A549 treated with CpdA at 1 μM for 4 hours (cell line): ENCODE data around the gene NDUFB7. TPM values are rescaled to one million over a fixed set of nuclear protein-coding genes. Genes with fewer than 3 reads are reported as not detected.

ENCODE experiments used
- total RNA-seq: library from RNA; stranded (reverse); fragments of 200-300 nt; extraction: Qiagen RNA extraction; gene quantifications from 5 replicates; pipeline ENCODE4 v1.2.3, GENCODE V29; 2022; ENCODE audit warnings: low read depth

Gene NDUFB7
- total RNA-seq = 157 to 204 TPM (median 177 TPM) in 5 replicates

GRCh38 chr19:14571695-14572490 is at the start of gene NDUFB7:
Gene NDUFB7 (minus strand): TSS chr19:14572066. CDS start chr19:14572000, 66 bp downstream.

GRCh38 chr19:14582894-14583340 is 11.1 kb upstream of the NDUFB7 start, which contains the start of gene CLEC17A:
Gene CLEC17A (plus strand): TSS chr19:14583084. CDS start chr19:14583161, 77 bp downstream.

GRCh38 chr19:14529254-14530004 is 42.4 kb downstream of the NDUFB7 start, which contains the start of gene TECR:
Gene TECR (plus strand): TSS chr19:14529594. CDS start chr19:14529697, 103 bp downstream.

GRCh38 chr19:14517840-14518505 is 53.9 kb downstream of the NDUFB7 start, which contains the start of gene DNAJB1:
Gene DNAJB1 (minus strand): TSS chr19:14518397. CDS start chr19:14518349, 48 bp downstream.

Other genes starting within 250 kb of the NDUFB7 start
- gene ADGRE5, start 190.6 kb downstream of the NDUFB7 start, total RNA-seq = 73.4 to 82.1 TPM (median 78.3 TPM) in 5 replicates
- 118 to 135 TPM (median 121 TPM) in 5 replicates for gene DDX39A, start 152.7 kb downstream of the NDUFB7 start, total RNA-seq
- gene PKN1, start 138.8 kb downstream of the NDUFB7 start, total RNA-seq = 59.6 to 68.4 TPM (median 64.2 TPM) in 5 replicates
- gene PTGER1, start 96.7 kb downstream of the NDUFB7 start, total RNA-seq = 0.07 to 0.18 TPM in 2 of 5 replicates, not detected in the others
- gene GIPC1, start 75.9 kb downstream of the NDUFB7 start, total RNA-seq = 84.3 to 123 TPM (median 115 TPM) in 5 replicates
- 130 to 208 TPM (median 185 TPM) in 5 replicates for gene DNAJB1, start 53.7 kb downstream of the NDUFB7 start, total RNA-seq
- 142 to 189 TPM (median 183 TPM) in 5 replicates for gene TECR, start 42.5 kb downstream of the NDUFB7 start, total RNA-seq
- not detected in 5 replicates for gene CLEC17A, start 11.0 kb upstream of the NDUFB7 start, total RNA-seq
- gene ADGRE3, start 102.8 kb upstream of the NDUFB7 start, total RNA-seq = not detected in 5 replicates
- gene ZNF333, start 118.0 kb upstream of the NDUFB7 start, total RNA-seq = 2.7 to 4.2 TPM (median 2.8 TPM) in 5 replicates
- gene ADGRE2, start 206.5 kb upstream of the NDUFB7 start, total RNA-seq = 0.40 to 0.87 TPM (median 0.51 TPM) in 5 replicates